AG09309 (cell line): Measurements from ENCODE around the gene TRERF1.

Experiments used
- DNase-seq: peaks from one replicate; pipeline ENCODE4 v3.0.0-alpha.2; 2010; ENCODE audit warnings: low read depth
- H3K4me3 ChIP-seq: 2 replicates; pipeline ENCODE4 v1.5.1; 2011; ENCODE audit warnings: mild to moderate bottlenecking, low read depth, low read length, moderate library complexity; ENCODE audit not compliant: control insufficient read depth
- CTCF ChIP-seq: IDR thresholded peaks from 2 replicates; pipeline ENCODE4 v1.5.1; 2011; ENCODE audit warnings: mild to moderate bottlenecking, low read depth, low read length, inconsistent platforms; ENCODE audit not compliant: insufficient read depth, control insufficient read depth; ENCODE audit errors: missing control alignments

TRERF1 gene

GRCh38 chr6:42307141-42307470 is 144.6 kb downstream of the TRERF1 start:
- DNase-seq: no peak
- TF ChIP-seq CTCF: no peak
- H3K4me3 ChIP-seq: no peak overlapping the region

- H3K4me3 ChIP-seq: no peak overlapping the region
- no peak for DNase-seq
- TF ChIP-seq CTCF: no peak
These were observed 145.1 kb downstream of the TRERF1 start for GRCh38 chr6:42306439-42307140.

- H3K4me3 ChIP-seq: no peak overlapping the region
- no peak for DNase-seq
- no peak for TF ChIP-seq CTCF
These were observed 147.5 kb downstream of the TRERF1 start for GRCh38 chr6:42304053-42304712.

GRCh38 chr6:42302411-42302810 is 149.3 kb downstream of the TRERF1 start:
- no peak for TF ChIP-seq CTCF
- DNase-seq: no peak
- no peak overlapping the region for H3K4me3 ChIP-seq

- no peak for TF ChIP-seq CTCF
- H3K4me3 ChIP-seq: no peak overlapping the region
- no peak for DNase-seq
These were observed 149.7 kb downstream of the TRERF1 start for GRCh38 chr6:42301986-42302385.

- H3K4me3 ChIP-seq: no peak overlapping the region
- no peak for TF ChIP-seq CTCF
- no peak for DNase-seq
These were observed 151.0 kb downstream of the TRERF1 start for GRCh38 chr6:42300701-42301100.

GRCh38 chr6:42300185-42300584 is 151.5 kb downstream of the TRERF1 start:
- no peak for DNase-seq
- H3K4me3 ChIP-seq: no peak overlapping the region
- TF ChIP-seq CTCF: no peak
